Fibroblast of lung (primary cell): ENCODE data around the gene LIPT2. TPM values are rescaled to one million over a fixed set of nuclear protein-coding genes. Genes with fewer than 3 reads are reported as not detected.

Source experiments
- DNase-seq, 2 donors: peaks; one replicate each; pipeline versions ENCODE4 v3.0.0 to v3.0.0-alpha.2; 2010; ENCODE audit warnings: low read depth in 2 of 2
- H2AFZ ChIP-seq: 2 replicates; pipeline ENCODE4 v1.5.1; 2012; ENCODE audit warnings: low read length, control low read depth, inconsistent platforms
- H3K27ac ChIP-seq: 2 replicates; pipeline ENCODE4 v1.5.1; 2011; ENCODE audit warnings: low read length, control low read depth; ENCODE audit not compliant: insufficient read depth
- H3K27me3 ChIP-seq: 2 replicates; pipeline ENCODE4 v1.5.1; 2011; ENCODE audit warnings: mild to moderate bottlenecking, low read length; ENCODE audit not compliant: control insufficient read depth, insufficient read depth
- H3K36me3 ChIP-seq: 2 replicates; pipeline ENCODE4 v1.5.1; 2011; ENCODE audit warnings: low read length; ENCODE audit not compliant: control insufficient read depth, insufficient read depth
- H3K4me1 ChIP-seq: 2 replicates; pipeline ENCODE4 v1.5.1; 2011; ENCODE audit warnings: low read length; ENCODE audit not compliant: control insufficient read depth, insufficient read depth; ENCODE audit errors: extremely low read depth
- H3K4me2 ChIP-seq: 2 replicates; pipeline ENCODE4 v1.5.1; 2011; ENCODE audit warnings: low read length, control low read depth; ENCODE audit not compliant: insufficient read depth; ENCODE audit errors: extremely low read depth
- H3K4me3 ChIP-seq, 4 experiments: fragments of 200-600 bp in 1 of 4; sonication (generic) in 1 of 4; replicated peaks in 1 of 4; 2 replicates each; pipeline ENCODE4 v1.5.1; 2011 to 2016; ENCODE audit warnings: low read length in 4 of 4, low read depth in 3 of 4, mild to moderate bottlenecking in 3 of 4, control low read depth in 2 of 4, inconsistent platforms in 1 of 4, mixed read lengths in 1 of 4; ENCODE audit not compliant: insufficient read depth in 1 of 4; ENCODE audit errors: control extremely low read depth in 1 of 4
- H3K79me2 ChIP-seq: 2 replicates; pipeline ENCODE4 v1.5.1; 2012; ENCODE audit warnings: mild to moderate bottlenecking, low read length, inconsistent platforms; ENCODE audit not compliant: control insufficient read depth, insufficient read depth
- H3K9ac ChIP-seq: 2 replicates; pipeline ENCODE4 v1.5.1; 2011; ENCODE audit warnings: mild to moderate bottlenecking, low read length, control low read depth; ENCODE audit not compliant: insufficient read depth
- H3K9me3 ChIP-seq: 2 replicates; pipeline ENCODE4 v1.5.1; 2012; ENCODE audit warnings: low read depth, low read length; ENCODE audit not compliant: control insufficient read depth, insufficient read depth
- H4K20me1 ChIP-seq: 2 replicates; pipeline ENCODE4 v1.5.1; 2011; ENCODE audit warnings: low read length; ENCODE audit not compliant: control insufficient read depth, insufficient read depth; ENCODE audit errors: extremely low read depth
- CTCF ChIP-seq, 2 donors: IDR thresholded peaks in 1 of 2; conservative IDR thresholded peaks in 1 of 2; 1 replicate in 1 of 2; 2 replicates in 1 of 2; pipeline ENCODE4 v1.5.1; 2011 to 2012; ENCODE audit warnings: low read length in 2 of 2, control low read depth in 1 of 2, inconsistent platforms in 1 of 2, low read depth in 1 of 2, mild to moderate bottlenecking in 1 of 2
- EZH2 ChIP-seq: IDR thresholded peaks from 2 replicates; pipeline ENCODE4 v1.5.1; 2012; ENCODE audit warnings: low read length, control low read depth, mild to moderate bottlenecking; ENCODE audit errors: missing control alignments
- polyA plus RNA-seq, 2 donors: library from polyadenylated mRNA; depleted of rRNA in 1 of 2; stranded (reverse) in 1 of 2; unstranded in 1 of 2; fragments of >200 nt; gene quantifications; 2 replicates each; pipeline ENCODE4 v1.2.1, GENCODE V29; 2011 to 2012; ENCODE audit warnings: missing spikeins in 1 of 2
- total RNA-seq: library from RNA; depleted of rRNA; stranded (reverse); fragments of >200 nt; gene quantifications from 2 replicates; pipeline ENCODE4 v1.2.1, GENCODE V29; 2014

Gene LIPT2
- total and polyA plus RNA-seq, 2 donors (not counting 1 experiment from before 2014, with no cell fraction given) = 1.8 to 2.8 TPM

- Histone ChIP-seq H3K27ac (no peak overlapping the region), H3K27me3 (peaks cover 8% of the 10 kb centered on the region), H3K9me3 (no peaks in the 10 kb centered on the region), H3K36me3 (no peaks in the 10 kb centered on the region), H4K20me1 (no peaks in the 10 kb centered on the region), H3K9ac (no peak overlapping the region), H3K4me2 (no peak overlapping the region), H3K79me2 (no peaks in the 10 kb centered on the region), H3K4me3 (no peak overlapping the region), H2AFZ (no peak overlapping the region), H3K4me1 (no peaks in the 10 kb centered on the region)
- TF ChIP-seq EZH2 (no peak), CTCF (conservative IDR thresholded peaks at IDR 0.05 in 1 of 2, IDR thresholded peaks at IDR 0.05 in 1 of 2; ENCODE audit: low read depth in 1 of 2, low read length in 2 of 2) (no peak)
- DNase-seq = no peak
Measured at GRCh38 chr11:74524978-74525377, 31.5 kb upstream of the LIPT2 start.

- Histone ChIP-seq H3K36me3 (no peaks in the 10 kb centered on the region), H3K27ac (no peak overlapping the region), H3K9me3 (no peaks in the 10 kb centered on the region), H4K20me1 (no peaks in the 10 kb centered on the region), H2AFZ (no peak overlapping the region), H3K4me3 (no peak overlapping the region), H3K79me2 (no peaks in the 10 kb centered on the region), H3K9ac (no peak overlapping the region), H3K4me1 (no peaks in the 10 kb centered on the region), H3K27me3 (peaks cover 11% of the 10 kb centered on the region), H3K4me2 (no peak overlapping the region)
- no peak for DNase-seq
- no peak for TF ChIP-seq CTCF (conservative IDR thresholded peaks at IDR 0.05 in 1 of 2, IDR thresholded peaks at IDR 0.05 in 1 of 2; ENCODE audit: low read depth in 1 of 2, low read length in 2 of 2)
Measured at GRCh38 chr11:74524501-74524900, 31.0 kb upstream of the LIPT2 start.

GRCh38 chr11:74522776-74523175 is 29.3 kb upstream of the LIPT2 start:
- Histone ChIP-seq H3K79me2 (no peaks in the 10 kb centered on the region), H3K9me3 (no peaks in the 10 kb centered on the region), H2AFZ (no peak overlapping the region), H3K27ac (no peak overlapping the region), H3K4me1 (no peaks in the 10 kb centered on the region), H3K4me2 (no peak overlapping the region), H3K36me3 (no peaks in the 10 kb centered on the region), H3K4me3 (no peak overlapping the region), H3K9ac (no peak overlapping the region), H4K20me1 (no peaks in the 10 kb centered on the region), H3K27me3 (peaks cover 12% of the 10 kb centered on the region)
- TF ChIP-seq EZH2 (no peak), CTCF (conservative IDR thresholded peaks at IDR 0.05 in 1 of 2, IDR thresholded peaks at IDR 0.05 in 1 of 2; ENCODE audit: low read depth in 1 of 2, low read length in 2 of 2) (no peak)
- no peak for DNase-seq
